HEK293T (cell line): ENCODE measurements around the gene ULK1.

Experiments
- BHLHE40 ChIP-seq: fragments of 450-650 bp; IDR thresholded peaks from 2 replicates; pipeline ENCODE4 v1.6.1; 2016; ENCODE audit warnings: mild to moderate bottlenecking, moderate library complexity, borderline replicate concordance
- PKNOX1 ChIP-seq: fragments of 450-650 bp; IDR thresholded peaks from 2 replicates; pipeline ENCODE4 v1.6.1; 2016

- no peak for TF ChIP-seq PKNOX1
- no peak for TF ChIP-seq BHLHE40
These were observed 67.6 kb downstream of the ULK1 start for GRCh38 chr12:131962069-131962468.
